HG02610 (cell line): ENCODE measurements around the gene TRAF1.

ENCODE experiments used
- ATAC-seq: cut with Tn5 transposase; IDR thresholded peaks from one replicate; pipeline ENCODE4 v1.9.1; 2021; ENCODE audit warnings: mild to moderate bottlenecking, moderate library complexity; ENCODE audit not compliant: unreplicated experiment

The TRAF1 gene

GRCh38 chr9:120910643-120911042 lies 16.0 kb downstream of the TRAF1 start:
- ATAC-seq: no peak

GRCh38 chr9:120909904-120910303 lies 16.7 kb downstream of the TRAF1 start:
- ATAC-seq: no peak

- peak; percentile 19 for ATAC-seq
Measured at GRCh38 chr9:120905315-120906164, 21.1 kb downstream of the TRAF1 start.

GRCh38 chr9:120904978-120905301 lies 21.7 kb downstream of the TRAF1 start:
- no peak for ATAC-seq

GRCh38 chr9:120904061-120904977 lies 22.3 kb downstream of the TRAF1 start:
- no peak for ATAC-seq

GRCh38 chr9:120902569-120903535 lies 23.7 kb downstream of the TRAF1 start:
- ATAC-seq: no peak

- no peak for ATAC-seq
Measured at GRCh38 chr9:120901755-120902568, 24.6 kb downstream of the TRAF1 start.

- no peak for ATAC-seq
Measured at GRCh38 chr9:120900824-120901223, 25.8 kb downstream of the TRAF1 start.

- ATAC-seq: no peak
Measured at GRCh38 chr9:120899490-120900068, 27.0 kb downstream of the TRAF1 start.

- ATAC-seq: no peak
Measured at GRCh38 chr9:120898396-120898795, 28.2 kb downstream of the TRAF1 start.

- ATAC-seq: no peak
Measured at GRCh38 chr9:120895951-120896350, 30.6 kb downstream of the TRAF1 start.

GRCh38 chr9:120894321-120895148 lies 32.1 kb downstream of the TRAF1 start:
- no peak for ATAC-seq

- ATAC-seq: peak; percentile 22
Measured at GRCh38 chr9:120893611-120894307, 32.8 kb downstream of the TRAF1 start.

GRCh38 chr9:120892748-120893610 lies 33.6 kb downstream of the TRAF1 start:
- peak; percentile 61 for ATAC-seq

- peak; percentile 27 for ATAC-seq
Measured at GRCh38 chr9:120891884-120892747, 34.5 kb downstream of the TRAF1 start.

GRCh38 chr9:120891245-120891883 lies 35.2 kb downstream of the TRAF1 start:
- ATAC-seq: no peak
